SJCRH30 (cell line): Measurements from ENCODE around the gene SMAD1. TPM values are rescaled to one million over a fixed set of nuclear protein-coding genes. Genes with fewer than 3 reads are reported as not detected.
A peak's percentile ranks its signal among the peaks of the same experiment; 100 is the strongest.
"Not testable (repeated sequence)": the region's sequence is repeated elsewhere in the genome, so short reads cannot be mapped to it uniquely, and the experiment has no call there.

Experiments used
- DNase-seq, 2 experiments: peaks; one replicate each; pipeline ENCODE4 v3.0.0-alpha.2; 2015 to 2020
- H3K27ac ChIP-seq: fragments of 250-450 bp; sonication (Bioruptor Pico); 2 replicates; pipeline ENCODE4 v1.5.1; 2020; ENCODE audit warnings: mild to moderate bottlenecking, moderate library complexity
- H3K27me3 ChIP-seq: fragments of 250-450 bp; sonication (Bioruptor Pico); 2 replicates; pipeline ENCODE4 v1.5.1; 2020; ENCODE audit warnings: mild to moderate bottlenecking, moderate library complexity
- H3K36me3 ChIP-seq: fragments of 250-450 bp; sonication (Bioruptor Pico); 2 replicates; pipeline ENCODE4 v1.5.1; 2020; ENCODE audit warnings: mild to moderate bottlenecking, moderate library complexity
- H3K4me1 ChIP-seq: fragments of 250-450 bp; sonication (Bioruptor Pico); 2 replicates; pipeline ENCODE4 v1.5.1; 2020; ENCODE audit warnings: mild to moderate bottlenecking, moderate library complexity
- H3K4me3 ChIP-seq: fragments of 250-450 bp; sonication (Bioruptor Pico); 2 replicates; pipeline ENCODE4 v1.5.1; 2020; ENCODE audit warnings: mild to moderate bottlenecking, moderate library complexity
- H3K9me3 ChIP-seq: fragments of 250-450 bp; sonication (Bioruptor Pico); replicated peaks from 2 replicates; pipeline ENCODE4 v1.5.1; 2020; ENCODE audit warnings: mild to moderate bottlenecking, moderate library complexity
- total RNA-seq: library from RNA; depleted of rRNA; stranded (reverse); fragments of >200 nt; shearing (Covaris generic); gene quantifications from 2 replicates; pipeline ENCODE4 v1.2.3, GENCODE V29; 2014

SMAD1 gene
- total RNA-seq, 1 experiment from 2014 or later, result 28.9 TPM

GRCh38 chr4:145545538-145546174 lies 64.0 kb downstream of the SMAD1 start:
- Histone ChIP-seq H3K36me3 (peaks cover 11% of the 10 kb centered on the region), H3K27ac (peak overlapping the region; percentile 83), H3K27me3 (no peaks in the 10 kb centered on the region), H3K4me1 (peaks cover 27% of the 10 kb centered on the region), H3K4me3 (no peak overlapping the region), H3K9me3 (no peaks in the 10 kb centered on the region)
- DNase-seq, result peak; percentile 48 to 76

- Histone ChIP-seq H3K36me3 (peaks cover 11% of the 10 kb centered on the region), H3K4me1 (peaks cover 26% of the 10 kb centered on the region), H3K4me3 (no peak overlapping the region), H3K27me3 (no peaks in the 10 kb centered on the region), H3K27ac (peak overlapping the region; percentile 83), H3K9me3 (no peaks in the 10 kb centered on the region)
- no peak for DNase-seq
Observed at GRCh38 chr4:145546175-145546915, 64.7 kb downstream of the SMAD1 start.

GRCh38 chr4:145551660-145552059 lies 70.0 kb downstream of the SMAD1 start:
- no peaks in the 10 kb centered on the region for H3K9me3 ChIP-seq
- no peak overlapping the region for H3K4me3 ChIP-seq
- no peak overlapping the region for H3K27ac ChIP-seq
- no peak for DNase-seq
- H3K27me3 ChIP-seq, result no peaks in the 10 kb centered on the region
- H3K36me3 ChIP-seq, result peaks cover 29% of the 10 kb centered on the region
- peaks cover 5% of the 10 kb centered on the region for H3K4me1 ChIP-seq

GRCh38 chr4:145552181-145552822 lies 70.6 kb downstream of the SMAD1 start:
- H3K27ac ChIP-seq, result no peak overlapping the region

GRCh38 chr4:145553375-145553774 lies 71.7 kb downstream of the SMAD1 start:
- Histone ChIP-seq H3K36me3 (peaks cover 29% of the 10 kb centered on the region), H3K27me3 (no peaks in the 10 kb centered on the region), H3K27ac (no peak overlapping the region), H3K9me3 (no peaks in the 10 kb centered on the region), H3K4me3 (no peak overlapping the region), H3K4me1 (no peaks in the 10 kb centered on the region)
- DNase-seq, result no peak

More at GRCh38 chr4:145552181-145552822, 70.6 kb downstream of the SMAD1 start:
- DNase-seq, result no peak
- Histone ChIP-seq H3K36me3 (peaks cover 28% of the 10 kb centered on the region), H3K27me3 (no peaks in the 10 kb centered on the region), H3K4me3 (no peak overlapping the region), H3K9me3 (no peaks in the 10 kb centered on the region), H3K4me1 (no peaks in the 10 kb centered on the region)

- no peaks in the 10 kb centered on the region for H3K9me3 ChIP-seq
- no peak overlapping the region for H3K27ac ChIP-seq
- no peak for DNase-seq
- peaks cover 42% of the 10 kb centered on the region for H3K36me3 ChIP-seq
- H3K4me1 ChIP-seq, result no peaks in the 10 kb centered on the region
- no peaks in the 10 kb centered on the region for H3K27me3 ChIP-seq
- H3K4me3 ChIP-seq, result no peak overlapping the region
Observed at GRCh38 chr4:145554691-145555090, 73.0 kb downstream of the SMAD1 start.

GRCh38 chr4:145557720-145558119 lies 76.1 kb downstream of the SMAD1 start:
- no peak overlapping the region for H3K27ac ChIP-seq
- H3K36me3 ChIP-seq, result peaks cover 42% of the 10 kb centered on the region
- H3K27me3 ChIP-seq, result no peaks in the 10 kb centered on the region
- H3K9me3 ChIP-seq, result no peaks in the 10 kb centered on the region
- H3K4me1 ChIP-seq, result no peaks in the 10 kb centered on the region
- peak; percentile 50 to 64 for DNase-seq
- no peak overlapping the region for H3K4me3 ChIP-seq

GRCh38 chr4:145563293-145563985 lies 81.8 kb downstream of the SMAD1 start:
- Histone ChIP-seq H3K9me3 (no peaks in the 10 kb centered on the region), H3K4me3 (no peak overlapping the region), H3K27me3 (no peaks in the 10 kb centered on the region), H3K36me3 (peaks cover 17% of the 10 kb centered on the region), H3K27ac (no peak overlapping the region), H3K4me1 (no peaks in the 10 kb centered on the region)
- peak in 1 of 2 experiments; percentile 16 for DNase-seq

GRCh38 chr4:145564540-145564939 lies 82.9 kb downstream of the SMAD1 start:
- no peak for DNase-seq
- H3K36me3 ChIP-seq, result peaks cover 6% of the 10 kb centered on the region; the same call in 1 of the 2 replicates
- H3K4me3 ChIP-seq, result no peak overlapping the region
- no peaks in the 10 kb centered on the region for H3K9me3 ChIP-seq
- H3K4me1 ChIP-seq, result no peaks in the 10 kb centered on the region
- H3K27me3 ChIP-seq, result no peaks in the 10 kb centered on the region
- H3K27ac ChIP-seq, result no peak overlapping the region

GRCh38 chr4:145565328-145565727 lies 83.7 kb downstream of the SMAD1 start:
- Histone ChIP-seq H3K4me1 (no peaks in the 10 kb centered on the region), H3K4me3 (no peak overlapping the region), H3K36me3 (no peaks in the 10 kb centered on the region; the same call in 1 of the 2 replicates), H3K9me3 (no peaks in the 10 kb centered on the region), H3K27ac (no peak overlapping the region), H3K27me3 (no peaks in the 10 kb centered on the region)
- no peak for DNase-seq

- no peaks in the 10 kb centered on the region for H3K9me3 ChIP-seq
- no peaks in the 10 kb centered on the region for H3K36me3 ChIP-seq
- no peak overlapping the region for H3K4me3 ChIP-seq
- no peak for DNase-seq
- H3K4me1 ChIP-seq, result no peaks in the 10 kb centered on the region
- H3K27ac ChIP-seq, result no peak overlapping the region
- no peaks in the 10 kb centered on the region for H3K27me3 ChIP-seq
Observed at GRCh38 chr4:145566086-145566708, 84.5 kb downstream of the SMAD1 start.

- H3K9me3 ChIP-seq, result no peaks in the 10 kb centered on the region
- no peaks in the 10 kb centered on the region for H3K36me3 ChIP-seq
- no peak overlapping the region for H3K4me3 ChIP-seq
- H3K27me3 ChIP-seq, result no peaks in the 10 kb centered on the region
- no peak overlapping the region for H3K27ac ChIP-seq
- DNase-seq, result no peak
- H3K4me1 ChIP-seq, result no peaks in the 10 kb centered on the region
Observed at GRCh38 chr4:145566768-145567167, 85.1 kb downstream of the SMAD1 start.

- Histone ChIP-seq H3K36me3 (no peaks in the 10 kb centered on the region), H3K27me3 (no peaks in the 10 kb centered on the region), H3K4me1 (no peaks in the 10 kb centered on the region), H3K27ac (no peak overlapping the region), H3K4me3 (no peak overlapping the region), H3K9me3 (no peaks in the 10 kb centered on the region)
- DNase-seq, result no peak
Observed at GRCh38 chr4:145567516-145567915, 85.9 kb downstream of the SMAD1 start.

GRCh38 chr4:145574546-145574945 lies 92.9 kb downstream of the SMAD1 start:
- H3K4me1 ChIP-seq, H3K36me3 ChIP-seq, H3K4me3 ChIP-seq, DNase-seq, H3K9me3 ChIP-seq, H3K27ac ChIP-seq, H3K27me3 ChIP-seq: not testable (repeated sequence)
